SJCRH30 (cell line): ENCODE results near the gene PC. TPM values are rescaled to one million over a fixed set of nuclear protein-coding genes. Genes with fewer than 3 reads are reported as not detected.
"Not testable (repeated sequence)": the region's sequence is repeated elsewhere in the genome, so short reads cannot be mapped to it uniquely, and the experiment has no call there.

ENCODE experiments used
- DNase-seq, 2 experiments: peaks; one replicate each; pipeline ENCODE4 v3.0.0-alpha.2; 2015 to 2020
- H3K27ac ChIP-seq: fragments of 250-450 bp; sonication (Bioruptor Pico); 2 replicates; pipeline ENCODE4 v1.5.1; 2020; ENCODE audit warnings: mild to moderate bottlenecking, moderate library complexity
- H3K27me3 ChIP-seq: fragments of 250-450 bp; sonication (Bioruptor Pico); 2 replicates; pipeline ENCODE4 v1.5.1; 2020; ENCODE audit warnings: mild to moderate bottlenecking, moderate library complexity
- H3K36me3 ChIP-seq: fragments of 250-450 bp; sonication (Bioruptor Pico); 2 replicates; pipeline ENCODE4 v1.5.1; 2020; ENCODE audit warnings: mild to moderate bottlenecking, moderate library complexity
- H3K4me1 ChIP-seq: fragments of 250-450 bp; sonication (Bioruptor Pico); 2 replicates; pipeline ENCODE4 v1.5.1; 2020; ENCODE audit warnings: mild to moderate bottlenecking, moderate library complexity
- H3K4me3 ChIP-seq: fragments of 250-450 bp; sonication (Bioruptor Pico); 2 replicates; pipeline ENCODE4 v1.5.1; 2020; ENCODE audit warnings: mild to moderate bottlenecking, moderate library complexity
- H3K9me3 ChIP-seq: fragments of 250-450 bp; sonication (Bioruptor Pico); replicated peaks from 2 replicates; pipeline ENCODE4 v1.5.1; 2020; ENCODE audit warnings: mild to moderate bottlenecking, moderate library complexity
- total RNA-seq: library from RNA; depleted of rRNA; stranded (reverse); fragments of >200 nt; shearing (Covaris generic); gene quantifications from 2 replicates; pipeline ENCODE4 v1.2.3, GENCODE V29; 2014

Gene PC
- total RNA-seq, 1 experiment from 2014 or later = 22.9 TPM

- no peaks in the 10 kb centered on the region for H3K27me3 ChIP-seq
Measured at GRCh38 chr11:66843776-66844495, 114.2 kb downstream of the PC start.

GRCh38 chr11:66842896-66843775 is 115.0 kb downstream of the PC start, which contains the start of gene RCE1:
Gene RCE1 (plus strand): TSS chr11:66843441. CDS start chr11:66843456, 15 bp downstream.
- peak; percentile 81 to 87 for DNase-seq
- Histone ChIP-seq H3K27ac (peak within 1 kb of the TSS; percentile 75), H3K4me1 (no peaks in the 10 kb centered on the region), H3K36me3 (no peaks in the 10 kb centered on the region), H3K27me3 (no peaks in the 10 kb centered on the region), H3K9me3 (no peaks in the 10 kb centered on the region), H3K4me3 (peak within 1 kb of the TSS; percentile 88)

More at GRCh38 chr11:66843776-66844495, 114.2 kb downstream of the PC start:
- Histone ChIP-seq H3K4me3 (peak overlapping the region; percentile 88), H3K9me3 (no peaks in the 10 kb centered on the region), H3K27ac (peak overlapping the region; percentile 75), H3K4me1 (no peaks in the 10 kb centered on the region), H3K36me3 (no peaks in the 10 kb centered on the region)
- DNase-seq = no peak

GRCh38 chr11:66842501-66842895 is 115.7 kb downstream of the PC start:
- no peak for DNase-seq
- Histone ChIP-seq H3K9me3 (no peaks in the 10 kb centered on the region), H3K36me3 (no peaks in the 10 kb centered on the region), H3K27ac (peak overlapping the region; percentile 75), H3K4me3 (peak overlapping the region; percentile 88), H3K27me3 (no peaks in the 10 kb centered on the region), H3K4me1 (no peaks in the 10 kb centered on the region)

- Histone ChIP-seq H3K9me3 (no peaks in the 10 kb centered on the region), H3K27me3 (no peaks in the 10 kb centered on the region), H3K27ac (no peak overlapping the region), H3K4me1 (no peaks in the 10 kb centered on the region), H3K36me3 (no peaks in the 10 kb centered on the region), H3K4me3 (peak overlapping the region; percentile 88)
- no peak for DNase-seq
Measured at GRCh38 chr11:66841861-66842260, 116.3 kb downstream of the PC start.

GRCh38 chr11:66840317-66841091 is 117.7 kb downstream of the PC start:
- H3K27ac ChIP-seq = no peak overlapping the region
- no peaks in the 10 kb centered on the region for H3K9me3 ChIP-seq
- H3K27me3 ChIP-seq = no peaks in the 10 kb centered on the region
- no peak for DNase-seq
- H3K4me3 ChIP-seq = no peak overlapping the region
- H3K4me1 ChIP-seq = no peaks in the 10 kb centered on the region
- no peaks in the 10 kb centered on the region for H3K36me3 ChIP-seq

GRCh38 chr11:66835768-66836405 is 122.3 kb downstream of the PC start:
- no peak overlapping the region for H3K27ac ChIP-seq
- no peak for DNase-seq
- H3K9me3 ChIP-seq = no peaks in the 10 kb centered on the region
- no peaks in the 10 kb centered on the region for H3K4me1 ChIP-seq
- H3K27me3 ChIP-seq = no peaks in the 10 kb centered on the region
- no peak overlapping the region for H3K4me3 ChIP-seq
- H3K36me3 ChIP-seq = no peaks in the 10 kb centered on the region

GRCh38 chr11:66834943-66835342 is 123.2 kb downstream of the PC start:
- Histone ChIP-seq H3K36me3 (no peaks in the 10 kb centered on the region), H3K9me3 (no peaks in the 10 kb centered on the region), H3K27me3 (no peaks in the 10 kb centered on the region), H3K4me1 (no peaks in the 10 kb centered on the region), H3K4me3 (no peak overlapping the region), H3K27ac (no peak overlapping the region)
- no peak for DNase-seq

- no peak overlapping the region for H3K27ac ChIP-seq
- no peaks in the 10 kb centered on the region for H3K4me1 ChIP-seq
- H3K9me3 ChIP-seq = no peaks in the 10 kb centered on the region
Measured at GRCh38 chr11:66834539-66834845, 123.7 kb downstream of the PC start.

GRCh38 chr11:66824573-66824972 is 133.6 kb downstream of the PC start:
- not testable (repeated sequence) for H3K27ac ChIP-seq, H3K27me3 ChIP-seq, H3K9me3 ChIP-seq, H3K4me1 ChIP-seq, DNase-seq, H3K36me3 ChIP-seq, H3K4me3 ChIP-seq

More at GRCh38 chr11:66834539-66834845, 123.7 kb downstream of the PC start:
- no peak overlapping the region for H3K4me3 ChIP-seq
- no peaks in the 10 kb centered on the region for H3K27me3 ChIP-seq
- DNase-seq = no peak
- H3K36me3 ChIP-seq = no peaks in the 10 kb centered on the region

GRCh38 chr11:66823700-66824099 is 134.5 kb downstream of the PC start:
- no peaks in the 10 kb centered on the region for H3K9me3 ChIP-seq
- no peaks in the 10 kb centered on the region for H3K36me3 ChIP-seq
- no peak overlapping the region for H3K27ac ChIP-seq
- H3K27me3 ChIP-seq = no peaks in the 10 kb centered on the region
- no peak overlapping the region for H3K4me3 ChIP-seq
- no peak for DNase-seq
- no peaks in the 10 kb centered on the region for H3K4me1 ChIP-seq

GRCh38 chr11:66820901-66821300 is 137.3 kb downstream of the PC start:
- no peaks in the 10 kb centered on the region for H3K9me3 ChIP-seq
- H3K4me1 ChIP-seq = no peaks in the 10 kb centered on the region
- no peaks in the 10 kb centered on the region for H3K27me3 ChIP-seq
- DNase-seq = no peak
- no peaks in the 10 kb centered on the region for H3K36me3 ChIP-seq
- no peak overlapping the region for H3K4me3 ChIP-seq
- H3K27ac ChIP-seq = no peak overlapping the region

- Histone ChIP-seq H3K4me3 (no peak overlapping the region), H3K27ac (no peak overlapping the region), H3K9me3 (no peaks in the 10 kb centered on the region), H3K4me1 (no peaks in the 10 kb centered on the region), H3K27me3 (no peaks in the 10 kb centered on the region), H3K36me3 (no peaks in the 10 kb centered on the region)
- DNase-seq = no peak
Measured at GRCh38 chr11:66820381-66820780, 137.8 kb downstream of the PC start.

- Histone ChIP-seq H3K9me3 (no peaks in the 10 kb centered on the region), H3K27me3 (no peaks in the 10 kb centered on the region), H3K4me3 (no peak overlapping the region), H3K36me3 (no peaks in the 10 kb centered on the region), H3K27ac (no peak overlapping the region), H3K4me1 (no peaks in the 10 kb centered on the region)
- DNase-seq = no peak
Measured at GRCh38 chr11:66818231-66818955, 139.8 kb downstream of the PC start.

- no peak for DNase-seq
- no peaks in the 10 kb centered on the region for H3K9me3 ChIP-seq
- H3K36me3 ChIP-seq = no peaks in the 10 kb centered on the region
- no peaks in the 10 kb centered on the region for H3K27me3 ChIP-seq
- H3K27ac ChIP-seq = no peak overlapping the region
- no peaks in the 10 kb centered on the region for H3K4me1 ChIP-seq
- no peak overlapping the region for H3K4me3 ChIP-seq
Measured at GRCh38 chr11:66815646-66816045, 142.5 kb downstream of the PC start.
